ENCODE data around the gene NAA35. TPM values are rescaled to one million over a fixed set of nuclear protein-coding genes. Genes with fewer than 3 reads are reported as not detected.

The NAA35 gene
- total RNA-seq, 3 donors from 2014 or later, result 24.1 to 24.7 (median 24.1) TPM

GRCh38 chr9:86034863-86035734 lies 94.2 kb downstream of the NAA35 start:
- Mint-ChIP-seq H3K4me3 (no peak overlapping the region), H3K36me3 (ENCODE audit: insufficient read depth) (no peaks in the 10 kb centered on the region), H3K27me3 (ENCODE audit: low read depth) (peaks cover 3% of the 10 kb centered on the region), H3K4me1 (ENCODE audit: low read depth) (no peaks in the 10 kb centered on the region), H3K9me3 (no peaks in the 10 kb centered on the region)
- DNase-seq, result no peak
- ATAC-seq, result no peak

GRCh38 chr9:86035827-86036440 lies 95.0 kb downstream of the NAA35 start:
- Mint-ChIP-seq H3K4me3 (no peak overlapping the region), H3K36me3 (ENCODE audit: insufficient read depth) (no peaks in the 10 kb centered on the region), H3K27me3 (ENCODE audit: low read depth) (peaks cover 3% of the 10 kb centered on the region), H3K4me1 (ENCODE audit: low read depth) (no peaks in the 10 kb centered on the region), H3K9me3 (no peaks in the 10 kb centered on the region)
- no peak for ATAC-seq
- no peak for DNase-seq

DNA sequence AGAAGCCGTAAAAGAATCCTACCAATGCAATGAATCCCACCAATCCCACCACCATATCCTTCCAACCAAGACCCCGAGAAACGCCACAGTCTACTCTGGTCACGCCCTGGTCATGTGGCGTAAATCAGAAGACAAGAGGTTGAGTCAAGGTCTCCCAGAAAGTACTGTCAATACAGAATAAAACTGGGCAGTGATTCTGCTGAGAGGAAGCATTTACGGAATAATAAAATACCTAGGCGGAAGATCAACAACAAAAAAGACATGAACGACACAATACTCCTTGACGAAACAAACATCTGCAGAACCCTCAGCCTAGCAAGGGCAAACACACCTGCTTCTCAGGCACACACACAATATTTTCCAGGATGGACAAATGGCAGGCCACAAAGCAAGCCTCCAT lies 95.6 kb downstream of the NAA35 start:
- H3K4me1 Mint-ChIP-seq (ENCODE audit: low read depth), result no peaks in the 10 kb centered on the region
- H3K27me3 Mint-ChIP-seq (ENCODE audit: low read depth), result peaks cover 3% of the 10 kb centered on the region
- DNase-seq (no peak), ATAC-seq (no peak)
- H3K4me3 Mint-ChIP-seq, result no peak overlapping the region
- no peaks in the 10 kb centered on the region for H3K9me3 Mint-ChIP-seq
- H3K36me3 Mint-ChIP-seq (ENCODE audit: insufficient read depth), result no peaks in the 10 kb centered on the region

DNA sequence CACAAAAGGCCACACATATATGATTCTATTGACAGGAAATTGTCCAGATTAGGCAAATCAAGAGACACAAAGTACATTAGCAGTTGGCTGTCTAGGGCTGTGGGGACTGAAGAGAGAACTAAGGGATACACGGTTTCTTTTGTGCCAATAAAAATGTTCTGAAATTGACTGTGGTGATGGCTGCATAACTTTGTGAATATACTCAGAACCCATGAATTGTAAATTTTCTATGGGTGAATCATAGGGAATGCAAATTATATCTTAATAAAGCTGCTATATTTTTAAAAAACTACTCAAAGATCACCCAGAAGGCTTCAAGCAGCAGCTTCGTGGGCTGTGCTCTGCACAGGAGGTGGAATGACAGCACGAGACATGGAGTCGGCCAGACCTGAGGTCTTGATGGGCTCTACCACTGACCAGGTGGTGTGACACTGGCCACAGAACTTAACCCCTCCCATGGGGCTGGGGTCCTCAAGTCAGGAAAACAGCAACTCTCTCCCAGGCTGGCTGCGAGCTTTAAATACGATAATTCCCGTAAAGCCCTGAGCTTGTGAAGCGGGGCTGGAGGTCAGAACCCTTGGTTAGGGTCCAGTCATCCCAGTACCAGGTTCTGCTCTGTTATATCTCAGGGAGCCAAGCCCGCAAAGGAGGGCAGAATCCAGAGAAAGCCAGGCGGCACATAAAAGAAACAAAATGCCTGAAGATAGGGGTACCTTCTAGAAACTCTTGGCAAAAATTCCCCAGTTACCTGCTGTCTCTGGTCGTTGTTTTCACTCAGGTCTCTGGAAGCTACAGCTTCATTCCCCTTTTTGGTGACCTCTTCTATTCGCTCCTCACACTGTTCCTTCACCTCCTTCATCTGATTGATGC lies 99.3 kb downstream of the NAA35 start:
- Mint-ChIP-seq H3K9me3 (no peaks in the 10 kb centered on the region), H3K27me3 (ENCODE audit: low read depth) (peaks cover 3% of the 10 kb centered on the region), H3K36me3 (ENCODE audit: insufficient read depth) (no peaks in the 10 kb centered on the region), H3K4me1 (ENCODE audit: low read depth) (no peaks in the 10 kb centered on the region), H3K4me3 (no peak overlapping the region)
- ATAC-seq (no peak), DNase-seq (no peak)

DNA sequence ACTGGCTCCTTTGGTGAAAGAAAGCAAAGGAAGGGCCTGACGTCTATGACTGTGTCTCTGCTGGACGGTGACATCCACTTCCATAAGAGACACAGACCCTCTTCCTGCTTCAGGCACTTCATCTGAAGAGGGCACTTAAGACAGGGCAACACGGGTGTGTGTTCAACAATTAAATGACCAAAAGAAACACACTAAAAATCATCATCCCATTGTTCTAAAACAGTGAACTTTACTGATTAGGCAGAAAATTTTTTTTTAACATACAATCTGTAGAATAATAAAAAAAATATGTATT lies 99.9 kb downstream of the NAA35 start:
- no peak for ATAC-seq
- Mint-ChIP-seq H3K36me3 (ENCODE audit: insufficient read depth) (no peaks in the 10 kb centered on the region), H3K27me3 (ENCODE audit: low read depth) (peaks cover 3% of the 10 kb centered on the region), H3K9me3 (no peaks in the 10 kb centered on the region), H3K4me3 (no peak overlapping the region), H3K4me1 (ENCODE audit: low read depth) (no peaks in the 10 kb centered on the region)
- DNase-seq, result no peak

- ATAC-seq, result no peak
- Mint-ChIP-seq H3K4me3 (no peak overlapping the region), H3K4me1 (ENCODE audit: low read depth) (no peaks in the 10 kb centered on the region), H3K27me3 (ENCODE audit: low read depth) (peaks cover 3% of the 10 kb centered on the region), H3K36me3 (ENCODE audit: insufficient read depth) (no peaks in the 10 kb centered on the region), H3K9me3 (no peaks in the 10 kb centered on the region)
- DNase-seq, result no peak
These were observed 100.4 kb downstream of the NAA35 start for GRCh38 chr9:86041311-86041741.

- no peaks in the 10 kb centered on the region for H3K36me3 Mint-ChIP-seq (ENCODE audit: insufficient read depth)
- no peak for ATAC-seq
- no peaks in the 10 kb centered on the region for H3K27me3 Mint-ChIP-seq (ENCODE audit: low read depth)
- no peaks in the 10 kb centered on the region for H3K4me1 Mint-ChIP-seq (ENCODE audit: low read depth)
- no peaks in the 10 kb centered on the region for H3K9me3 Mint-ChIP-seq
- no peak overlapping the region for H3K4me3 Mint-ChIP-seq
- no peak for DNase-seq
These were observed 101.4 kb downstream of the NAA35 start for GRCh38 chr9:86042199-86042978.

DNA sequence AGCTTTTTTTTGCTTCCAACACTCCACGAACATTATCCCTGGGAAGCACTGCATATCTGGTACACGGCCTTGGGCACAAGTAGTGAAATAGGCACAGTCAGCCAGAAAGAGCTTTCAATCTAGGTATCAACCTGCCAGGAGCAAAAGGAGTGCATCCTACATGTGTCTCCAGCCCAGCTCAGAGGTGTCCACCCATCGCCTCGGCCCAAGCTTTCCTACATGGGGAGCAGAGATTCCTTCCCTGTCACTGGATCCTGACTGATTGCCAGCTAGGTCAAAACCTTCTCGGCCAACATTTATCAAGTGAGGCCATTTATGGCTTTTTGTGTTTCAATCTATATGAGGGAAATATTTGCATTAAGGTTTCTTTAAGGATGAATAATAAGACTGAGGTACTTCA lies 102.6 kb downstream of the NAA35 start:
- H3K9me3 Mint-ChIP-seq, result no peaks in the 10 kb centered on the region
- no peak for DNase-seq
- H3K4me1 Mint-ChIP-seq (ENCODE audit: low read depth), result no peaks in the 10 kb centered on the region
- ATAC-seq, result no peak
- no peak overlapping the region for H3K4me3 Mint-ChIP-seq
- no peaks in the 10 kb centered on the region for H3K36me3 Mint-ChIP-seq (ENCODE audit: insufficient read depth)
- H3K27me3 Mint-ChIP-seq (ENCODE audit: low read depth), result no peaks in the 10 kb centered on the region

DNA sequence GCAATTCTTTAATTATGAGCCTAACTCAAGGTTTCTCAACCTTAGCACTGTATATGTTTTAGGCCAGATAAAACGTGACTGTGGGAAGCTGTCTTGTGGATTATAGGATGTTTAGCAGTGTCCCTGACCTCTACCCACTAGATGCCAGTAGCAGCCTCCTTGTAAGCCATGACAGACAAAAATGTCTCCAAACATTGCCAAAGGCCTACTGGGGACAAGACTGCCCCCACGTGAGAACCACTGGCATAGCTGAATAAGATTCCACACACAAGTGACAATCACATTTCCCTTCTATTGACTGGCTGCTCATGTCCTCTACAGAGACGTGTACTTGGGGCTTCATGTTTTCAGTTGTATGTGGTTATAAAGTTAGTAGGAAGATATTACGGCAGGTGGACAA lies 103.1 kb downstream of the NAA35 start:
- H3K4me3 Mint-ChIP-seq, result no peak overlapping the region
- no peaks in the 10 kb centered on the region for H3K4me1 Mint-ChIP-seq (ENCODE audit: low read depth)
- ATAC-seq (no peak), DNase-seq (no peak)
- no peaks in the 10 kb centered on the region for H3K27me3 Mint-ChIP-seq (ENCODE audit: low read depth)
- H3K9me3 Mint-ChIP-seq, result no peaks in the 10 kb centered on the region
- no peaks in the 10 kb centered on the region for H3K36me3 Mint-ChIP-seq (ENCODE audit: insufficient read depth)

DNA sequence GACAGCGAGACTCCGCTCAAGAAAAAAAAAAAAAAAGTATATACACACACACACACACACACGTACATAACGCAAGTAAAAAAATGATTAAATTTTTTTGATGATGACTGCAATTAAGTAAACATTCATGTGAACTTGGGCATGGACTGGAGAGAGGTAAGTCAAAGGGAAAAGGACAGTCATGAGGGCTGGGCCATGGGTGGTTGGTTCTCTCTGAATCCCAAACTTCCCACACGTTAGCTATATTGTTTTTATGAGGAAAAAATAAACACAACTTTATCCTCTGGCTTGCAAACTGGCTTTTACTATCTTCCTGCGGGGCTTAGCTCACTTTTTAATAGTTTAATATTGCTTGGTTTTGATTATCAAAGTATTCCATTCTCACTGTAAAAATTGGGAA lies 104.7 kb downstream of the NAA35 start:
- Mint-ChIP-seq H3K9me3 (no peaks in the 10 kb centered on the region), H3K36me3 (ENCODE audit: insufficient read depth) (no peaks in the 10 kb centered on the region), H3K4me3 (no peak overlapping the region), H3K27me3 (ENCODE audit: low read depth) (no peaks in the 10 kb centered on the region), H3K4me1 (ENCODE audit: low read depth) (no peaks in the 10 kb centered on the region)
- DNase-seq (no peak), ATAC-seq (no peak)

DNA sequence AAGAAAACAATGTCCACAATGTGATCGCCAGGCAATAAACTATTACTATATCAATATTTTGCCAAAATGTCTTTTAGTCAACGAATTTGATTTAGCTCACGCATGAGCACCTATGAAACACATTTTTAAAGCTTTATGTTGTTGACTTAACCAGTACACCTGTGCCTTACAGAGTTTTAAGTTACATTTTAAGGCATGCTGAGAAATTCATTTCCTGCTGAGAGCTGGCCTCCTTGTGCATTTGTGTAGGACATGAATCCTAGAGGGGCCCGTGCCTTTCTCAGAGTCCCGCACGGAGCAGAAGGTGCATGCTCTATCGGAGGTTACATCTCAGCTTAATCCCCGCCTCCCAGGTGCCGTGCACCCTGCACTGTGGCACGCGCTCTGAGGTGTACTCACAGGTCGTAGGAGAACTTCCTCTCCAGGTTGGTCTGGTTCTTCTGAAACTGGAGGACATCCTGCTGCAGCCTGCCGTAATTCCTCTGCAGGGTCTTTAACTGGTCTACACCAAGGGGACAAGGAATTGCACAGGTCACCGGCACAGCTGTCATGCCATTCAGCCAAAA lies 105.2 kb downstream of the NAA35 start:
- DNase-seq (no peak), ATAC-seq (no peak)
- no peak overlapping the region for H3K4me3 Mint-ChIP-seq
- H3K27me3 Mint-ChIP-seq (ENCODE audit: low read depth), result peaks cover 4% of the 10 kb centered on the region
- no peaks in the 10 kb centered on the region for H3K36me3 Mint-ChIP-seq (ENCODE audit: insufficient read depth)
- H3K9me3 Mint-ChIP-seq, result no peaks in the 10 kb centered on the region
- H3K4me1 Mint-ChIP-seq (ENCODE audit: low read depth), result no peaks in the 10 kb centered on the region

DNA sequence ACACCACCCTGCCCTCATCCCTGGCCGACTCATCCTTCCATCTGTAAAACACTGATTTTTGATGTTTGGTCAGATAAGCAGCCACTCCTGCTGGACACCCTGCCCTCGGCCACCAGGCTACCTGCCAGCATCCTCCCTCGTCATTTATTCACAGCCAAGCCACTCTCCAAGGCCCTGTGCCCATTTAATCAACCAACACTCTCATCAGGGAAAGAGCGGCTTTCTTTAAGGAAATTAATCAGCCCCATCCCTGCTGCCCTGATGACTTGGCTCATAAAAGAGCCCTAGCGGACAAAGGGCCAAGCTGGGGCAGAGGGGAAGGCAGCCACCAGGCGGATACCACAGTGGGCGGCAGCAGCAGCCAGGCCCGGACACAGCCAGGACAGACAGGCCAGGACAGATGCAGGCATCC lies 106.0 kb downstream of the NAA35 start:
- ATAC-seq, result no peak
- Mint-ChIP-seq H3K9me3 (no peaks in the 10 kb centered on the region), H3K4me1 (ENCODE audit: low read depth) (no peaks in the 10 kb centered on the region), H3K4me3 (no peak overlapping the region), H3K36me3 (ENCODE audit: insufficient read depth) (no peaks in the 10 kb centered on the region), H3K27me3 (ENCODE audit: low read depth) (peaks cover 4% of the 10 kb centered on the region)
- DNase-seq, result no peak

DNA sequence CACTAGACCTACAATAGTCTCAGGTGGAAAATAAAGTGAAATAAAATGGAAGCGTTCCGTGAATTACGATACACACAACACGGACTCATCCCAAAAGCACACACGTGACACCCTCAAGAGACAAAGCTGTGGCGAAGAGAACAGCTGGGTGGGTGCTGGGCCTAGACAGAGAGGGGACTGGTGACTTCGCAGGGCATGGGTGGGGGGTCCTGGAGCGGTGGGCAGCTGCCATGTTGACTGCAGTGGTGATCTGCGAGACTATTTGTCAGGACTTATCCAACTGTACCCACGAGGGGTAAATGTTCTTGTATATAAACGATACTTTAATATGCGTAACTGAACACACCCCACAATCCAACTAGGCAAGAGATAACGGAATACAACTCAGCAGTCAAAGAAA lies 106.4 kb downstream of the NAA35 start:
- H3K4me3 Mint-ChIP-seq, result no peak overlapping the region
- no peak for ATAC-seq
- DNase-seq, result no peak
- no peaks in the 10 kb centered on the region for H3K9me3 Mint-ChIP-seq
- peaks cover 4% of the 10 kb centered on the region for H3K27me3 Mint-ChIP-seq (ENCODE audit: low read depth)
- no peaks in the 10 kb centered on the region for H3K36me3 Mint-ChIP-seq (ENCODE audit: insufficient read depth)
- H3K4me1 Mint-ChIP-seq (ENCODE audit: low read depth), result no peaks in the 10 kb centered on the region

Data from activated T-cell treated with anti-CD3 and anti-CD28 coated beads, Interleukin-2, amount 50 U/mL, for 4 hours (primary cell).